WTC11 (cell line): ENCODE data around the gene SIGLEC5. TPM values are rescaled to one million over a fixed set of nuclear protein-coding genes. Genes with fewer than 3 reads are reported as not detected.

Experiments
- ATAC-seq: fragments of 200-7000 bp; cut with Tn5 transposase; 2 replicates; pipeline ENCODE4 v1.10.0; 2021; ENCODE audit warnings: mild to moderate bottlenecking, moderate library complexity
- CTCF ChIA-PET: fragments of 300-600 bp; sonication (Branson Sonifier 250); formaldehyde crosslinking; loops from one replicate; lab custom pipeline; 2021; ENCODE audit warnings: antibody characterized with exemption; lab: Charles Lee
- POLR2A ChIA-PET: fragments of 350-600 bp; sonication (Branson Sonifier 250); formaldehyde crosslinking; loops from one replicate; lab custom pipeline; 2021; ENCODE audit warnings: antibody characterized with exemption; lab: Charles Lee
- DNase-seq: peaks from one replicate; pipeline ENCODE4 v3.0.0; 2021; ENCODE audit warnings: low spot score
- H3K27ac Mint-ChIP-seq: 2 replicates; pipeline ENCODE4 v1.8.0; 2021; ENCODE audit warnings: mixed read lengths
- H3K27me3 Mint-ChIP-seq: 2 replicates; pipeline ENCODE4 v1.8.0; 2021; ENCODE audit warnings: low read depth, mild to moderate bottlenecking, moderate library complexity, mixed read lengths
- H3K36me3 Mint-ChIP-seq: 2 replicates; pipeline ENCODE4 v1.8.0; 2021; ENCODE audit warnings: mixed read lengths
- H3K4me1 Mint-ChIP-seq: 2 replicates; pipeline ENCODE4 v1.8.0; 2022; ENCODE audit warnings: mixed read lengths
- H3K4me3 Mint-ChIP-seq: 2 replicates; pipeline ENCODE4 v1.8.0; 2021; ENCODE audit warnings: mild to moderate bottlenecking, moderate library complexity, mixed read lengths
- H3K9me3 Mint-ChIP-seq: 2 replicates; pipeline ENCODE4 v1.8.0; 2021; ENCODE audit warnings: mixed read lengths
- AFF4 ChIP-seq: sonication (generic); formaldehyde crosslinking; IDR thresholded peaks from 2 replicates; pipeline ENCODE4 v1.8.1; 2023; ENCODE audit warnings: mild to moderate bottlenecking, missing genetic modification reagents, borderline replicate concordance
- ARID4B ChIP-seq: sonication (generic); formaldehyde crosslinking; IDR thresholded peaks from 2 replicates; pipeline ENCODE4 v1.8.0; 2023; ENCODE audit warnings: missing genetic modification reagents, mild to moderate bottlenecking, borderline replicate concordance
- ATF6 ChIP-seq: sonication (generic); formaldehyde crosslinking; IDR thresholded peaks from 2 replicates; pipeline ENCODE4 v1.8.1; 2023; ENCODE audit warnings: mild to moderate bottlenecking, missing genetic modification reagents
- CTCF ChIP-seq: fragments of 200-600 bp; IDR thresholded peaks from 2 replicates; pipeline ENCODE4 v1.8.0; 2022; ENCODE audit warnings: antibody characterized with exemption
- ETV6 ChIP-seq: sonication (generic); formaldehyde crosslinking; IDR thresholded peaks from 2 replicates; pipeline ENCODE4 v1.8.1; 2022; ENCODE audit warnings: mild to moderate bottlenecking, missing genetic modification reagents
- FOXP4 ChIP-seq: sonication (generic); formaldehyde crosslinking; IDR thresholded peaks from 2 replicates; pipeline ENCODE4 v1.8.0; 2022; ENCODE audit warnings: mild to moderate bottlenecking, missing genetic modification reagents
- GTF2I ChIP-seq: fragments of 250-450 bp; sonication (Bioruptor Pico); conservative IDR thresholded peaks from 2 replicates; pipeline ENCODE4 v1.4.0; 2021; ENCODE audit warnings: mild to moderate bottlenecking
- IRF2 ChIP-seq: sonication (generic); formaldehyde crosslinking; IDR thresholded peaks from 2 replicates; pipeline ENCODE4 v1.8.0; 2022; ENCODE audit warnings: low read depth, missing genetic modification reagents, borderline replicate concordance
- MYBL2 ChIP-seq: sonication (generic); formaldehyde crosslinking; IDR thresholded peaks from 2 replicates; pipeline ENCODE4 v1.8.1; 2023; ENCODE audit warnings: mild to moderate bottlenecking, moderate library complexity, missing genetic modification reagents
- NFE2L1 ChIP-seq: sonication (generic); formaldehyde crosslinking; IDR thresholded peaks from 2 replicates; pipeline ENCODE4 v1.8.1; 2023; ENCODE audit warnings: missing genetic modification reagents
- OVOL2 ChIP-seq: fragments of 250-450 bp; sonication (Bioruptor Pico); IDR thresholded peaks from 2 replicates; pipeline ENCODE4 v1.9.0; 2021; ENCODE audit warnings: mild to moderate bottlenecking, borderline replicate concordance
- SMAD3 ChIP-seq: sonication (generic); formaldehyde crosslinking; IDR thresholded peaks from 2 replicates; pipeline ENCODE4 v1.8.0; 2022; ENCODE audit warnings: missing genetic modification reagents, mild to moderate bottlenecking, borderline replicate concordance
- TP53 ChIP-seq: sonication (generic); formaldehyde crosslinking; IDR thresholded peaks from 2 replicates; pipeline ENCODE4 v1.8.1; 2023; ENCODE audit warnings: mild to moderate bottlenecking, missing genetic modification reagents
- USF1 ChIP-seq: sonication (generic); formaldehyde crosslinking; IDR thresholded peaks from 2 replicates; pipeline ENCODE4 v1.8.0; 2022; ENCODE audit warnings: mild to moderate bottlenecking, missing genetic modification reagents
- USF2 ChIP-seq: sonication (generic); formaldehyde crosslinking; IDR thresholded peaks from 2 replicates; pipeline ENCODE4 v1.8.1; 2023; ENCODE audit warnings: mild to moderate bottlenecking, missing genetic modification reagents, moderate library complexity
- ZNF263 ChIP-seq: sonication (generic); formaldehyde crosslinking; IDR thresholded peaks from 2 replicates; pipeline ENCODE4 v1.8.1; 2022; ENCODE audit warnings: low read depth, mild to moderate bottlenecking, moderate library complexity, missing genetic modification reagents
- ZNF512 ChIP-seq: sonication (generic); formaldehyde crosslinking; IDR thresholded peaks from 2 replicates; pipeline ENCODE4 v1.8.1; 2022; ENCODE audit warnings: missing genetic modification reagents, borderline replicate concordance
- ZNF671 ChIP-seq: fragments of 250-450 bp; sonication (Bioruptor Pico); IDR thresholded peaks from 2 replicates; pipeline ENCODE4 v1.8.0; 2021; ENCODE audit warnings: mild to moderate bottlenecking
- total RNA-seq: library from RNA; stranded (reverse); gene quantifications from 3 replicates; pipeline ENCODE4 v1.2.3, GENCODE V29; 2021

The SIGLEC5 gene
- total RNA-seq, 1 experiment from 2014 or later, result 0.15 TPM

- TF ChIP-seq ATF6, result no peak
- TF ChIP-seq CTCF, result no peak
These were observed 3.5 kb downstream of the SIGLEC5 start (continued) for GRCh38 chr19:51626675-51627074.

- DNase-seq (no peak), ATAC-seq (no peak)
- ChIA-PET CTCF (interaction anchor here (0.8 to 1.4 kb wide), 2 partner anchors 13 to 36 kb away, joined by 3 read pairs; no protein-coding TSS in a partner anchor), POLR2A (no interaction called here)
- Mint-ChIP-seq H3K4me1 (no peaks in the 10 kb centered on the region), H3K36me3 (no peaks in the 10 kb centered on the region), H3K27me3 (peaks cover 11% of the 10 kb centered on the region), H3K9me3 (peaks cover 10% of the 10 kb centered on the region), H3K4me3 (no peak overlapping the region), H3K27ac (no peak overlapping the region)
- TF ChIP-seq TP53 (CRISPR knock-in tag) (no peak), USF2 (no peak), AFF4 (CRISPR knock-in tag) (no peak), ZNF263 (CRISPR knock-in tag) (no peak), USF1 (CRISPR knock-in tag) (no peak), NFE2L1 (CRISPR knock-in tag) (no peak), SMAD3 (CRISPR knock-in tag) (no peak), IRF2 (CRISPR knock-in tag) (no peak), ARID4B (CRISPR knock-in tag) (no peak), ETV6 (CRISPR knock-in tag) (no peak), GTF2I (CRISPR knock-in tag) (no peak), ZNF512 (no peak), OVOL2 (no peak), MYBL2 (CRISPR knock-in tag) (no peak), ZNF671 (CRISPR knock-in tag) (no peak), FOXP4 (CRISPR knock-in tag) (no peak)
These were observed 9.0 kb downstream of the SIGLEC5 start for GRCh38 chr19:51621178-51621577.
